Ovary (tissue), 3 donors: ENCODE data around the gene GGT7.

Source experiments
- CTCF ChIP-seq, 3 donors: fragments of 450-650 bp in 2 of 3; fragments of 200-600 bp in 1 of 3; IDR thresholded peaks; one replicate each; pipeline versions ENCODE4 v1.5.1 to v1.8.0; 2016 to 2022; ENCODE audit warnings: antibody characterized with exemption in 3 of 3, mild to moderate bottlenecking in 1 of 3
- POLR2A ChIP-seq: fragments of 450-650 bp; IDR thresholded peaks from one replicate; pipeline ENCODE4 v1.6.1; 2017; ENCODE audit warnings: antibody characterized with exemption, mild to moderate bottlenecking, moderate library complexity
- donor health status: DM: no; HTN: no; CAD: no.

GRCh38 chr20:34825530-34826362 lies 46.9 kb downstream of the GGT7 start, which contains the start of gene NCOA6:
- TF ChIP-seq CTCF (IDR thresholded peaks at IDR 0.05), result no peak
- no peak for TF ChIP-seq POLR2A
